H1 (cell line): ENCODE data around the gene CROCC2. TPM values are rescaled to one million over a fixed set of nuclear protein-coding genes. Genes with fewer than 3 reads are reported as not detected.

ENCODE experiments used
- CTCF ChIA-PET: fragments of 300-600 bp; sonication (Branson Sonifier 250); formaldehyde crosslinking; loops from one replicate; lab custom pipeline; 2021; ENCODE audit not compliant: partially characterized antibody; lab: Charles Lee
- POLR2A ChIA-PET: fragments of 300-600 bp; sonication (Branson Sonifier 250); formaldehyde crosslinking; loops from one replicate; lab custom pipeline; 2021; ENCODE audit warnings: inconsistent platforms; ENCODE audit not compliant: partially characterized antibody; lab: Charles Lee
- DNase-seq, 2 experiments: peaks; one replicate each; pipeline versions ENCODE4 v3.0.0 to v3.0.0-alpha.2; 2010 to 2022; ENCODE audit warnings: low spot score in 2 of 2, low read depth in 1 of 2, mixed read lengths in 1 of 2
- FAIRE-seq: peaks from 2 replicates; lab custom pipeline; 2011; peaks lifted over from hg19 to GRCh38; lab: Jason Lieb, UNC
- H2AFZ ChIP-seq: 2 replicates; pipeline ENCODE4 v1.8.1; 2012; ENCODE audit warnings: low read length, inconsistent platforms
- H2AK5ac ChIP-seq: 2 replicates; pipeline ENCODE4 v1.6.1; 2013; ENCODE audit warnings: low read depth, low read length
- H2BK120ac ChIP-seq: replicated peaks from 2 replicates; pipeline ENCODE3; 2013; ENCODE audit warnings: low read depth, low read length, inconsistent platforms
- H2BK12ac ChIP-seq: 2 replicates; pipeline ENCODE4 v1.6.1; 2013; ENCODE audit warnings: low read depth, low read length
- H2BK15ac ChIP-seq: 2 replicates; pipeline ENCODE4 v1.6.1; 2013; ENCODE audit warnings: low read length
- H2BK20ac ChIP-seq: 2 replicates; pipeline ENCODE4 v1.6.1; 2013; ENCODE audit warnings: low read length
- H2BK5ac ChIP-seq: 2 replicates; pipeline ENCODE4 v1.6.1; 2013; ENCODE audit warnings: low read depth, low read length
- H3K14ac ChIP-seq: 2 replicates; pipeline ENCODE4 v1.6.1; 2013; ENCODE audit warnings: inconsistent platforms; ENCODE audit not compliant: insufficient read length
- H3K18ac ChIP-seq: 2 replicates; pipeline ENCODE4 v1.6.1; 2013; ENCODE audit warnings: low read length; ENCODE audit errors: extremely low read depth
- H3K23ac ChIP-seq: 2 replicates; pipeline ENCODE4 v1.6.1; 2013; ENCODE audit warnings: inconsistent platforms; ENCODE audit not compliant: insufficient read length
- H3K23me2 ChIP-seq: 2 replicates; pipeline ENCODE4 v1.6.1; 2013; ENCODE audit warnings: low read depth, low read length
- H3K27ac ChIP-seq: 2 replicates; pipeline ENCODE4 v1.6.1; 2011; ENCODE audit warnings: low read depth, low read length, inconsistent platforms
- H3K27me3 ChIP-seq, 4 experiments: replicated peaks in 1 of 4; 1 replicate in 1 of 4; 2 replicates in 3 of 4; pipeline versions ENCODE4 v1.6.1 to v1.8.1; 2011 to 2013; ENCODE audit warnings: low read length in 3 of 4, mild to moderate bottlenecking in 3 of 4, inconsistent platforms in 2 of 4, mixed read lengths in 2 of 4, moderate library complexity in 1 of 4; ENCODE audit not compliant: control insufficient read depth in 3 of 4, insufficient read depth in 3 of 4; ENCODE audit errors: extremely low read depth in 1 of 4
- H3K36me3 ChIP-seq, 4 experiments: 2 replicates each; pipeline versions ENCODE4 v1.6.1 to v1.8.1; 2011 to 2013; ENCODE audit warnings: mild to moderate bottlenecking in 4 of 4, low read length in 3 of 4, moderate library complexity in 2 of 4, control low read depth in 1 of 4, inconsistent platforms in 1 of 4; ENCODE audit not compliant: insufficient read depth in 4 of 4, control insufficient read depth in 2 of 4
- H3K4ac ChIP-seq: replicated peaks from 2 replicates; pipeline ENCODE3; 2013; ENCODE audit warnings: low read length, low read depth, mixed read lengths, inconsistent platforms; ENCODE audit not compliant: insufficient read length
- H3K4me1 ChIP-seq, 4 experiments: replicated peaks in 1 of 4; 1 replicate in 1 of 4; 2 replicates in 3 of 4; pipeline versions ENCODE4 v1.6.1 to v1.8.1; 2011 to 2013; ENCODE audit warnings: low read length in 3 of 4, inconsistent platforms in 2 of 4, mixed read lengths in 1 of 4; ENCODE audit not compliant: insufficient read depth in 4 of 4, control insufficient read depth in 3 of 4
- H3K4me2 ChIP-seq, 2 experiments: 2 replicates each; pipeline versions ENCODE4 v1.6.1 to v1.8.1; 2011 to 2013; ENCODE audit warnings: low read depth in 2 of 2, low read length in 2 of 2, control low read depth in 1 of 2, inconsistent platforms in 1 of 2, mild to moderate bottlenecking in 1 of 2; ENCODE audit not compliant: insufficient read depth in 1 of 2
- H3K4me3 ChIP-seq, 4 experiments: fragments of 200-600, 300-600 bp in 1 of 4; sonication (generic), shearing (Covaris generic), sonication (Bioruptor Twin) in 1 of 4; 2 replicates each; pipeline versions ENCODE4 v1.5.1 to v1.8.1; 2011 to 2016; ENCODE audit warnings: low read length in 4 of 4, low read depth in 3 of 4, control low read depth in 2 of 4, inconsistent platforms in 2 of 4, mild to moderate bottlenecking in 2 of 4, mixed read lengths in 1 of 4, moderate library complexity in 1 of 4; ENCODE audit not compliant: insufficient read depth in 2 of 4; ENCODE audit errors: extremely low read depth in 1 of 4
- H3K56ac ChIP-seq: replicated peaks from 2 replicates; pipeline ENCODE3; 2013; ENCODE audit warnings: low read depth, mild to moderate bottlenecking, mixed read lengths, low read length, inconsistent platforms; ENCODE audit not compliant: insufficient read length
- H3K79me1 ChIP-seq: 2 replicates; pipeline ENCODE4 v1.6.1; 2013; ENCODE audit warnings: low read depth, low read length, control low read depth
- H3K79me2 ChIP-seq, 2 experiments: 2 replicates each; pipeline versions ENCODE4 v1.6.1 to v1.8.1; 2012 to 2013; ENCODE audit warnings: low read length in 2 of 2, mild to moderate bottlenecking in 2 of 2, inconsistent platforms in 1 of 2; ENCODE audit not compliant: insufficient read depth in 2 of 2, control insufficient read depth in 1 of 2
- H3K9ac ChIP-seq, 4 experiments: replicated peaks in 1 of 4; 1 replicate in 1 of 4; 2 replicates in 3 of 4; pipeline versions ENCODE4 v1.6.1 to v1.8.1; 2011 to 2013; ENCODE audit warnings: low read depth in 3 of 4, low read length in 3 of 4, control low read depth in 2 of 4, mild to moderate bottlenecking in 2 of 4, moderate library complexity in 2 of 4, inconsistent platforms in 1 of 4; ENCODE audit errors: extremely low read depth in 1 of 4
- H3K9me3 ChIP-seq, 2 experiments: 2 replicates each; pipeline versions ENCODE4 v1.6.1 to v1.8.1; 2012 to 2013; ENCODE audit warnings: mild to moderate bottlenecking in 2 of 2, moderate library complexity in 2 of 2, control low read depth in 1 of 2, inconsistent platforms in 1 of 2, low read depth in 1 of 2, low read length in 1 of 2, mixed read lengths in 1 of 2; ENCODE audit not compliant: insufficient read depth in 2 of 2
- H4K20me1 ChIP-seq, 2 experiments: replicated peaks in 1 of 2; 2 replicates each; pipeline versions ENCODE3 to v1.8.1; 2011 to 2013; ENCODE audit warnings: inconsistent platforms in 2 of 2, low read length in 2 of 2, mild to moderate bottlenecking in 1 of 2; ENCODE audit not compliant: insufficient read depth in 2 of 2, control insufficient read depth in 1 of 2
- H4K5ac ChIP-seq: 2 replicates; pipeline ENCODE4 v1.6.1; 2013; ENCODE audit warnings: low read length, low read depth, mixed read lengths, inconsistent platforms; ENCODE audit not compliant: insufficient read length
- H4K8ac ChIP-seq: 2 replicates; pipeline ENCODE4 v1.8.0; 2013; ENCODE audit warnings: mild to moderate bottlenecking, moderate library complexity, low read length, inconsistent platforms; ENCODE audit not compliant: insufficient read depth; ENCODE audit errors: extremely low read depth
- H4K91ac ChIP-seq: replicated peaks from 2 replicates; pipeline ENCODE3; 2013; ENCODE audit warnings: low read length, mixed read lengths, inconsistent platforms; ENCODE audit not compliant: insufficient read length
- BCL11A ChIP-seq, 2 experiments: IDR thresholded peaks; one replicate each; pipeline ENCODE4 v1.6.1; 2011; ENCODE audit warnings: low read depth in 2 of 2, low read length in 2 of 2, mild to moderate bottlenecking in 2 of 2
- CREB1 ChIP-seq: IDR thresholded peaks from 2 replicates; pipeline ENCODE4 v1.6.1; 2012; ENCODE audit warnings: inconsistent platforms
- CTBP2 ChIP-seq: IDR thresholded peaks from 2 replicates; pipeline ENCODE4 v1.7.0; 2011; ENCODE audit warnings: borderline replicate concordance, mild to moderate bottlenecking, moderate library complexity, mixed read lengths, low read length; ENCODE audit not compliant: insufficient read depth, insufficient read length
- GABPA ChIP-seq: IDR thresholded peaks from 2 replicates; pipeline ENCODE4 v1.6.1; 2011; ENCODE audit warnings: mild to moderate bottlenecking, low read length, moderate library complexity, borderline replicate concordance; ENCODE audit not compliant: insufficient read depth
- RAD21 ChIP-seq, 2 experiments: IDR thresholded peaks in 1 of 2; conservative IDR thresholded peaks in 1 of 2; 2 replicates each; pipeline ENCODE4 v1.6.1; 2011; ENCODE audit warnings: low read depth in 2 of 2, low read length in 2 of 2, improper control_type of control experiment in 1 of 2, inconsistent platforms in 1 of 2, mild to moderate bottlenecking in 1 of 2, moderate library complexity in 1 of 2
- SIX5 ChIP-seq: IDR thresholded peaks from 2 replicates; pipeline ENCODE4 v1.6.1; 2011; ENCODE audit warnings: mild to moderate bottlenecking, low read depth, low read length
- SP1 ChIP-seq: IDR thresholded peaks from 2 replicates; pipeline ENCODE4 v1.6.1; 2011; ENCODE audit warnings: low read depth, low read length
- TCF12 ChIP-seq: IDR thresholded peaks from 2 replicates; pipeline ENCODE4 v1.6.1; 2011; ENCODE audit warnings: low read depth, mild to moderate bottlenecking, low read length
- WGBS, 2 experiments: shearing (Covaris generic) in 1 of 2; methylation state at CpG; one replicate each; pipeline versions ENCODE4 v1.1.6 to v1.1.7; 2013 to 2015; ENCODE audit warnings: low lambda C conversion rate in 2 of 2, mixed read lengths in 2 of 2, inconsistent platforms in 1 of 2, low coverage in 1 of 2, missing lambda C conversion rate in 1 of 2; ENCODE audit not compliant: insufficient replicate concordance in 2 of 2, insufficient coverage in 1 of 2, insufficient read length in 1 of 2; ENCODE audit errors: extremely low coverage in 1 of 2, missing lambda C conversion rate in 1 of 2; 5-methylcytosine and 5-hydroxymethylcytosine counted together
- polyA plus RNA-seq, 7 experiments: library from polyadenylated mRNA; depleted of rRNA in 3 of 7; stranded (reverse) in 5 of 7; unstranded in 2 of 7; fragments of >200 nt in 5 of 7; fragments of 200-250 nt in 2 of 7; gene quantifications; 1 replicate in 5 of 7; 2 replicates in 1 of 7; 4 replicates in 1 of 7; pipeline versions ENCODE4 v1.2.1 to v1.2.3, GENCODE V29; 2011 to 2013; ENCODE audit warnings: missing spikeins in 2 of 7, mixed read lengths in 2 of 7
- total RNA-seq: library from RNA; stranded (reverse); fragmentation: NEBNext Ultra II Directional; extraction: Animal tissue kit (Norgen Biotek cat#: 25700); gene quantifications from 2 replicates; pipeline ENCODE4 v1.2.1, GENCODE V29; 2021
- TF ChIP-seq, protein P1 (sequence below): IDR thresholded peaks from 2 replicates; pipeline ENCODE4 v1.6.1; 2011; ENCODE audit warnings: low read depth, mild to moderate bottlenecking, low read length; ENCODE audit not compliant: insufficient read depth
- TF ChIP-seq, protein P2 (sequence below), 3 experiments: IDR thresholded peaks; 1 replicate in 2 of 3; 2 replicates in 1 of 3; pipeline versions ENCODE4 v1.5.1 to v1.6.1; 2011; ENCODE audit warnings: low read length in 3 of 3, mild to moderate bottlenecking in 3 of 3, inconsistent platforms in 2 of 3, low read depth in 1 of 3, moderate library complexity in 1 of 3; ENCODE audit not compliant: insufficient read depth in 1 of 3; ENCODE audit errors: control extremely low read depth in 1 of 3

CROCC2 gene
- total and polyA plus RNA-seq, 2 of the 8 experiments (the other 6 are each of a cell fraction or from before 2014, with no cell fraction given), result not detected

GRCh38 chr2:240925191-240925567, 19.0 kb downstream of the CROCC2 start:
- Histone ChIP-seq H3K79me1 (no peaks in the 10 kb centered on the region), H4K5ac (no peak overlapping the region), H3K4me3 (no peak overlapping the region), H3K9me3 (no peaks in the 10 kb centered on the region), H3K9ac (no peak overlapping the region), H2BK15ac (no peak overlapping the region), H3K27ac (no peak overlapping the region), H3K27me3 (no peaks in the 10 kb centered on the region), H3K23ac (no peak overlapping the region), H3K14ac (no peak overlapping the region), H4K20me1 (no peaks in the 10 kb centered on the region), H3K36me3 (no peaks in the 10 kb centered on the region), H3K4me2 (no peak overlapping the region), H2BK12ac (no peak overlapping the region), H2AFZ (no peak overlapping the region), H2BK120ac (no peak overlapping the region), H4K8ac (no peak overlapping the region), H3K4me1 (no peaks in the 10 kb centered on the region; a peak in 2 of 7 replicates), H4K91ac (no peak overlapping the region), H3K56ac (no peak overlapping the region), H3K4ac (no peak overlapping the region), H2AK5ac (no peak overlapping the region), H3K23me2 (no peaks in the 10 kb centered on the region), H3K79me2 (no peaks in the 10 kb centered on the region), H3K18ac (no peak overlapping the region), H2BK5ac (no peak overlapping the region), H2BK20ac (no peak overlapping the region)
- DNase-seq (peak in 1 of 2 experiments; percentile 57), FAIRE-seq (no peak)
- ChIA-PET POLR2A (no interaction called here), CTCF (interaction anchor here (1.0 to 1.9 kb wide), 4 partner anchors 10 to 66 kb away, joined by 3 to 6 read pairs (median 4); no protein-coding TSS in a partner anchor)
- 91% methylated on average over 14 of the region's 14 CpGs; no CpG with 5 or more reads in 1 of the 2 experiments for WGBS, 2 experiments
- TF ChIP-seq, protein P1, sequence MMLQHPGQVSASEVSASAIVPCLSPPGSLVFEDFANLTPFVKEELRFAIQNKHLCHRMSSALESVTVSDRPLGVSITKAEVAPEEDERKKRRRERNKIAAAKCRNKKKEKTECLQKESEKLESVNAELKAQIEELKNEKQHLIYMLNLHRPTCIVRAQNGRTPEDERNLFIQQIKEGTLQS, result no peak
- TF ChIP-seq, protein P2, sequence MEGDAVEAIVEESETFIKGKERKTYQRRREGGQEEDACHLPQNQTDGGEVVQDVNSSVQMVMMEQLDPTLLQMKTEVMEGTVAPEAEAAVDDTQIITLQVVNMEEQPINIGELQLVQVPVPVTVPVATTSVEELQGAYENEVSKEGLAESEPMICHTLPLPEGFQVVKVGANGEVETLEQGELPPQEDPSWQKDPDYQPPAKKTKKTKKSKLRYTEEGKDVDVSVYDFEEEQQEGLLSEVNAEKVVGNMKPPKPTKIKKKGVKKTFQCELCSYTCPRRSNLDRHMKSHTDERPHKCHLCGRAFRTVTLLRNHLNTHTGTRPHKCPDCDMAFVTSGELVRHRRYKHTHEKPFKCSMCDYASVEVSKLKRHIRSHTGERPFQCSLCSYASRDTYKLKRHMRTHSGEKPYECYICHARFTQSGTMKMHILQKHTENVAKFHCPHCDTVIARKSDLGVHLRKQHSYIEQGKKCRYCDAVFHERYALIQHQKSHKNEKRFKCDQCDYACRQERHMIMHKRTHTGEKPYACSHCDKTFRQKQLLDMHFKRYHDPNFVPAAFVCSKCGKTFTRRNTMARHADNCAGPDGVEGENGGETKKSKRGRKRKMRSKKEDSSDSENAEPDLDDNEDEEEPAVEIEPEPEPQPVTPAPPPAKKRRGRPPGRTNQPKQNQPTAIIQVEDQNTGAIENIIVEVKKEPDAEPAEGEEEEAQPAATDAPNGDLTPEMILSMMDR (IDR thresholded peaks at IDR 0.05; ENCODE audit: control extremely low read depth in 1 of 3, insufficient read depth in 1 of 3, low read depth in 1 of 3, low read length in 3 of 3), result no peak
- no peak for TF ChIP-seq SIX5
- no peak for TF ChIP-seq SP1
- TF ChIP-seq TCF12, result no peak
- no peak for TF ChIP-seq CTBP2
- no peak for TF ChIP-seq GABPA
- no peak for TF ChIP-seq RAD21 (IDR thresholded peaks at IDR 0.05 in 1 of 2, conservative IDR thresholded peaks at IDR 0.05 in 1 of 2; ENCODE audit: low read depth in 2 of 2, low read length in 2 of 2)
- TF ChIP-seq CREB1, result no peak
- no peak for TF ChIP-seq BCL11A (IDR thresholded peaks at IDR 0.05; ENCODE audit: low read depth in 2 of 2, low read length in 2 of 2)
